PC-9 (cell line): ENCODE measurements around the gene LZTS3. TPM values are rescaled to one million over a fixed set of nuclear protein-coding genes. Genes with fewer than 3 reads are reported as not detected.

Experiments
- Bru-seq: library from RNA; stranded (reverse); fragments of 400-500 nt; gene quantifications from one replicate; lab custom pipeline; 2021; lab: Mats Ljungman, UMichigan
- BruChase-seq, 2 experiments: library from RNA; stranded (reverse); fragments of 400-500 nt; gene quantifications; one replicate each; lab custom pipeline; 2021; lab: Mats Ljungman, UMichigan
- BruUV-seq: library from RNA; stranded (reverse); fragments of 400-500 nt; replicated peaks from 2 replicates; lab custom pipeline; 2021; lab: Mats Ljungman, UMichigan
- CTCF ChIA-PET: fragments of 300-600 bp; sonication (Branson Sonifier 250); formaldehyde crosslinking; loops from one replicate; lab custom pipeline; 2022; ENCODE audit warnings: antibody characterized with exemption; lab: Charles Lee
- POLR2A ChIA-PET: fragments of 300-600 bp; sonication (Branson Sonifier 250); formaldehyde crosslinking; loops from one replicate; lab custom pipeline; 2022; ENCODE audit warnings: antibody characterized with exemption; ENCODE audit not compliant: unreplicated experiment; lab: Charles Lee
- DNase-seq, 2 experiments: peaks; one replicate each; pipeline versions ENCODE4 v3.0.0 to v3.0.0-alpha.2; 2015 to 2022; ENCODE audit warnings: mixed read lengths in 1 of 2
- H2AFZ ChIP-seq: fragments of 200-600 bp; sonication (generic); 2 replicates; pipeline ENCODE4 v1.8.1; 2017; ENCODE audit warnings: antibody characterized with exemption
- H3F3A ChIP-seq: fragments of 200-600 bp; sonication (generic); 2 replicates; pipeline ENCODE4 v1.8.1; 2017; ENCODE audit warnings: antibody characterized with exemption, mild to moderate bottlenecking, low read depth; ENCODE audit not compliant: insufficient read depth
- H3K27ac ChIP-seq: fragments of 200-600 bp; sonication (generic); 2 replicates; pipeline ENCODE4 v1.6.1; 2016; ENCODE audit warnings: mixed run types
- H3K27me3 ChIP-seq: fragments of 200-600 bp; sonication (generic); 2 replicates; pipeline ENCODE4 v1.6.1; 2016; ENCODE audit warnings: low read depth, mixed run types; ENCODE audit not compliant: insufficient read depth
- H3K36me3 ChIP-seq: fragments of 200-600 bp; sonication (generic); 2 replicates; pipeline ENCODE4 v1.6.1; 2016; ENCODE audit warnings: low read depth, mixed run types
- H3K4me1 ChIP-seq: fragments of 200-600 bp; sonication (generic); replicated peaks from 2 replicates; pipeline ENCODE4 v1.6.1; 2016; ENCODE audit warnings: mixed run types; ENCODE audit not compliant: insufficient read depth
- H3K4me2 ChIP-seq: fragments of 200-600 bp; sonication (generic); 2 replicates; pipeline ENCODE4 v1.6.1; 2017; ENCODE audit warnings: mixed run types
- H3K4me3 ChIP-seq: fragments of 200-600 bp; sonication (generic); 2 replicates; pipeline ENCODE4 v1.6.1; 2016; ENCODE audit warnings: mixed run types
- H3K79me2 ChIP-seq: fragments of 200-600 bp; sonication (generic); 2 replicates; pipeline ENCODE4 v1.6.1; 2017; ENCODE audit warnings: low read depth, mixed run types
- H3K9me2 ChIP-seq: fragments of 200-600 bp; sonication (generic); 2 replicates; pipeline ENCODE4 v1.8.1; 2017; ENCODE audit warnings: mild to moderate bottlenecking; ENCODE audit not compliant: insufficient read depth
- H3K9me3 ChIP-seq: fragments of 200-600 bp; sonication (generic); 2 replicates; pipeline ENCODE4 v1.8.1; 2016; ENCODE audit warnings: low read depth; ENCODE audit not compliant: insufficient read depth
- H4K20me1 ChIP-seq: fragments of 200-600 bp; sonication (generic); 2 replicates; pipeline ENCODE4 v1.8.1; 2017; ENCODE audit not compliant: insufficient read depth
- EZH2 ChIP-seq: fragments of 200-600 bp; sonication (generic); IDR thresholded peaks from 2 replicates; pipeline ENCODE4 v1.8.0; 2017; ENCODE audit warnings: antibody characterized with exemption, low read depth
- intact Hi-C: fragments of 100-400 bp; cut with micrococcal nuclease; formaldehyde crosslinking; loops from one replicate; pipeline ENCODE4 v1.10.0; 2022; ENCODE audit not compliant: unreplicated experiment
- long read RNA-seq: library from polyadenylated mRNA; stranded (forward); transcript quantifications from one replicate; pipeline ENCODE4 v2.0.0, GENCODE V29; 2022
- total RNA-seq: library from RNA; stranded (reverse); gene quantifications from 2 replicates; pipeline ENCODE4 v1.2.3, GENCODE V29; 2021
- TF ChIP-seq, protein P1 (sequence below): fragments of 200-600 bp; sonication (generic); conservative IDR thresholded peaks from 2 replicates; pipeline ENCODE4 v1.6.1; 2017; ENCODE audit warnings: mixed run types, antibody characterized with exemption, mild to moderate bottlenecking, moderate library complexity

Gene LZTS3
- 10.4 and 17.6 TPM in 2 replicates for total RNA-seq
- percentile 45 among the genes with signal in this experiment for Bru-seq, nascent RNA
- BruChase-seq, experiment 1, labeled RNA remaining after a 2-hour chase = percentile 76 among the genes with signal in this experiment
- percentile 78 among the genes with signal in this experiment for BruChase-seq, experiment 2, labeled RNA remaining after a 6-hour chase
- long read RNA-seq, full-length matches to known transcripts = 5 of 15 reads
- long read RNA-seq, partial matches to known transcripts = 2 of 15 reads
- long read RNA-seq, other reads (novel, unspliced or antisense) = 8 of 15 reads

DNA sequence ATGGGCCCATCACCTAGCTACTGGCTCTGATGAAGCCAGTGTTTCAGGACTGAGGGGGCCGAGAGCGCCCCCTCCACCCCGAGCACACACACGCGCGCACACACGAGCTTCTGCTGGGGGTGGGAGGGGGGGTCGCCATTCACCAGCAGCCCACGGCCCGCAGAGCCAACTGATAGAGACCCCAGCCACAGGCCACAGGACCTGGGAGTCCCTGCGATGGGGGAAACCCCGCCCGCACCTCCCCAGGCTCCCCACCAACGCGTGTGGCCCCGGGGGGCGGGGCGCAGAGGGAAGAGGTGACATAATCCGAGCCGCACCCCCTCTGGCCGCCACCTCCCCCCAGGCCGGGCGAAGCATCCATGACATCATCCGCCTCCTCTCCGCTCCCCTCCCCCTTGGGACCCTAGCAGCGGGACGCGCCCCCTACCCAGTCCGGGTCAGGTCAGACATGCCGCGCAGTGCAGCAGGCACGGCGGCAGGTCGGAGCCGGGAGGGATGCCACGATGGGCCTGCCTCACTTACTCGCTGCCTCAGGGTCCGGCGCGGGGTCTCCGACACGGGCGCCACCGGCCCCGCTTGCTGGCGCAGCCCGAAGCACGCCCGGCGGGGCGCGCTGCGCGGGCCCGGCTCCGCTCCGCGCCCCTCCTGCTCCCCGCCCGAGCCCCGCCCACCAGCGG lies at the start of gene LZTS3:
TSS of gene LZTS3 (minus strand) at position 617 of the 677 bp plus-strand sequence. CDS start 6,386 bp downstream, outside the sequence.
- TF ChIP-seq, protein P1, sequence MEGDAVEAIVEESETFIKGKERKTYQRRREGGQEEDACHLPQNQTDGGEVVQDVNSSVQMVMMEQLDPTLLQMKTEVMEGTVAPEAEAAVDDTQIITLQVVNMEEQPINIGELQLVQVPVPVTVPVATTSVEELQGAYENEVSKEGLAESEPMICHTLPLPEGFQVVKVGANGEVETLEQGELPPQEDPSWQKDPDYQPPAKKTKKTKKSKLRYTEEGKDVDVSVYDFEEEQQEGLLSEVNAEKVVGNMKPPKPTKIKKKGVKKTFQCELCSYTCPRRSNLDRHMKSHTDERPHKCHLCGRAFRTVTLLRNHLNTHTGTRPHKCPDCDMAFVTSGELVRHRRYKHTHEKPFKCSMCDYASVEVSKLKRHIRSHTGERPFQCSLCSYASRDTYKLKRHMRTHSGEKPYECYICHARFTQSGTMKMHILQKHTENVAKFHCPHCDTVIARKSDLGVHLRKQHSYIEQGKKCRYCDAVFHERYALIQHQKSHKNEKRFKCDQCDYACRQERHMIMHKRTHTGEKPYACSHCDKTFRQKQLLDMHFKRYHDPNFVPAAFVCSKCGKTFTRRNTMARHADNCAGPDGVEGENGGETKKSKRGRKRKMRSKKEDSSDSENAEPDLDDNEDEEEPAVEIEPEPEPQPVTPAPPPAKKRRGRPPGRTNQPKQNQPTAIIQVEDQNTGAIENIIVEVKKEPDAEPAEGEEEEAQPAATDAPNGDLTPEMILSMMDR = no peak
- TF ChIP-seq EZH2 = no peak
- CTCF ChIA-PET = no interaction called here
- Histone ChIP-seq H3K4me2 (peak within 1 kb of the TSS; percentile 80), H3F3A (peaks cover 8% of the 10 kb centered on the region), H3K9me2 (no peaks in the 10 kb centered on the region), H3K27ac (no peak within 1 kb of the TSS), H2AFZ (peak within 1 kb of the TSS; percentile 97), H3K4me1 (peaks cover 13% of the 10 kb centered on the region), H3K4me3 (peak within 1 kb of the TSS; percentile 99), H3K9me3 (no peaks in the 10 kb centered on the region), H4K20me1 (no peaks in the 10 kb centered on the region), H3K36me3 (no peaks in the 10 kb centered on the region), H3K27me3 (no peaks in the 10 kb centered on the region), H3K79me2 (no peaks in the 10 kb centered on the region)
- intact Hi-C loops = no loop called here
- BruUV-seq = no TSS peak
- DNase-seq = peak in 1 of 2 experiments; percentile 66
- POLR2A ChIA-PET = interaction anchor here (0.5 kb wide), 1 partner anchor 46 kb away, joined by 19 read pairs; no protein-coding TSS in a partner anchor

DNA sequence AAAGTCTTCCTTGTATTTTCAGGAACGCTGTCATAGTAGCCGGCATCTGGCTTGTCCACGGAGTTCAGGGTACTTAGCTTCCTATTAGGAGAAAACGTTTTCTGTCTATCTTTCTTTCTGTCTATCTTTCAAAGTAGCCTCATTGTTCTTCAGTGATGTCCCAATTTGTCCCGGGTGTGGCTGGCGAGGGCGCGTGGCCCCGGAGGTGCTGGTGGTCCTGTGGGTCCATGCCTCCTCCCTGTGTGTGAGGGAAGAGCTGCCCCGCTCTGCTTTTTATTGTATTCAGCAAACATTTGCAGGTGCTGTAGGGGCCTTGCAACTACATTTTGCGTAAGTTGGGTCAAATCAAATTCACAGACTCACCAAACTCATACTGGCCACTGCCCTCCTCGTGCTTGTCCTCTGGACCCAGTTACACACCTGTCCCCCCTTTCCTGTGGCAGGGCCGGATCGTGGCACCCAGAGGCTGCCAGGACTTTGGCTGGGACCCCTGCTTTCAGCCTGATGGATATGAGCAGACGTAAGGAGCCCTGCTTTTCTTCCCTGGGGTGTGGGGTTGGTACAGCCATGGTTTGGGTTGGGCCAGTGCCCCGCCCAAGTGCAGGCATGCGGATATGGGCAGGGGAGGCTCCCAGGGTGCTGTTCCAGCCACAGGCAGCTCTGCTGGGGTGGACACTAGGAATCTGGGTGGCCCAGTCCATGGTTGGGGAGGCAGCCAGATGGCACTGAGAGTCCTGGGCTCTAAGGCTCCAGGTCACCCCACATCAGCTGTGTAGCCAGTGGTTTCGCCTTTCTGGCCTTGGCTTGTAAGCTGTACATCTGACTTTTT lies 48.3 kb upstream of the LZTS3 start:
- Histone ChIP-seq H3K4me3 (no peak overlapping the region), H3K36me3 (0 out of 2 replicates have a peak, but pooled peaks cover 3% of the 10 kb centered on the region)
- TSS peak; percentile 27 for BruUV-seq

More for the DNA sequence above, 48.3 kb upstream of the LZTS3 start:
- Histone ChIP-seq H3K4me1 (peaks cover 15% of the 10 kb centered on the region; the same call in 1 of the 2 replicates), H4K20me1 (no peaks in the 10 kb centered on the region), H2AFZ (no peak overlapping the region), H3K9me2 (no peaks in the 10 kb centered on the region), H3K9me3 (no peaks in the 10 kb centered on the region), H3K4me2 (0 out of 2 replicates have a peak overlapping the region, but pooled peaks have one; percentile 8), H3K79me2 (no peaks in the 10 kb centered on the region), H3F3A (peaks cover 15% of the 10 kb centered on the region), H3K27ac (no peak overlapping the region), H3K27me3 (no peaks in the 10 kb centered on the region)
- ChIA-PET CTCF (interaction anchor here (0.6 kb wide), 2 partner anchors 15 to 17 kb away, joined by 3 to 5 read pairs; no protein-coding TSS in a partner anchor), POLR2A (interaction anchor here (0.6 to 0.7 kb wide), 3 partner anchors 19 to 86 kb away, joined by 4 read pairs; no protein-coding TSS in a partner anchor)
- TF ChIP-seq, protein P1 = no peak
- no peak for TF ChIP-seq EZH2
- intact Hi-C loops = loop anchor here (1.0 to 10.0 kb wide), 2 partner anchors 15 to 253 kb away; partner anchors contain the start of gene ATRN
- DNase-seq = peak; percentile 44 to 92
